Stomach (tissue), 4 donors: ENCODE measurements around the gene SCGB1D1.
A peak's percentile ranks its signal among the peaks of the same experiment; 100 is the strongest.

Source experiments
- CTCF ChIP-seq, 7 experiments: fragments of 450-650 bp in 4 of 7; fragments of 200-600 bp in 3 of 7; sonication (generic) in 3 of 7; IDR thresholded peaks; one replicate each; pipeline ENCODE4 v1.5.1; 2016 to 2019; ENCODE audit warnings: antibody characterized with exemption in 7 of 7, control low read depth in 2 of 7, mild to moderate bottlenecking in 1 of 7
- EP300 ChIP-seq: sonication (generic); formaldehyde crosslinking; IDR thresholded peaks from one replicate; pipeline ENCODE4 v1.6.1; 2017; ENCODE audit warnings: antibody characterized with exemption
- POLR2A ChIP-seq, 4 donors: fragments of 450-650 bp; IDR thresholded peaks; one replicate each; pipeline ENCODE4 v1.6.1; 2016; ENCODE audit warnings: antibody characterized with exemption in 4 of 4, control low read depth in 2 of 4, mild to moderate bottlenecking in 1 of 4, moderate library complexity in 1 of 4
- POLR2AphosphoS5 ChIP-seq, 3 donors: sonication (generic); formaldehyde crosslinking; IDR thresholded peaks; one replicate each; pipeline ENCODE4 v1.6.1; 2016; ENCODE audit warnings: antibody characterized with exemption in 3 of 3

- TF ChIP-seq EP300 (no peak), CTCF (IDR thresholded peaks at IDR 0.05) (peak in 4 of 7 experiments; percentile 29 to 69 (median 60)), POLR2A (IDR thresholded peaks at IDR 0.05) (no peak), POLR2AphosphoS5 (IDR thresholded peaks at IDR 0.05) (peak in 1 of 3 donors; percentile 24)
These were observed 18.7 kb upstream of the SCGB1D1 start for GRCh38 chr11:62171261-62171723.
